ENCODE data around the gene IL10RB.
"Not testable (repeated sequence)": the region's sequence is repeated elsewhere in the genome, so short reads cannot be mapped to it uniquely, and the experiment has no call there.

DNA sequence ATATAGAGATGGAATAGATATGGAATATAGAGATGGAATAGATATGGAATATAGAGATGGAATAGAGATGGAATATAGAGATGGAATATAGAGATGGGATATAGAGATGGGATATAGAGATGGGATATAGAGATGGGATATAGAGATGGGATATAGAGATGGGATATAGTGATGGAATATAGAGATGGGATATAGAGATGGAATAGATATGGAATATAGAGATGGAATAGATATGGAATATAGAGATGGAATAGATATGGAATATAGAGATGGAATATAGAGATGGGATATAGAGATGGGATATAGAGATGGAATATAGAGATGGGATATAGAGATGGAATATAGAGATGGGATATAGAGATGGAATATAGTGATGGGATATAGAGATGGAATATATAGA is 57.4 kb downstream of the IL10RB start:
- not testable (repeated sequence) for TF ChIP-seq POLR2A (IDR thresholded peaks at IDR 0.05)
- TF ChIP-seq, protein P1, sequence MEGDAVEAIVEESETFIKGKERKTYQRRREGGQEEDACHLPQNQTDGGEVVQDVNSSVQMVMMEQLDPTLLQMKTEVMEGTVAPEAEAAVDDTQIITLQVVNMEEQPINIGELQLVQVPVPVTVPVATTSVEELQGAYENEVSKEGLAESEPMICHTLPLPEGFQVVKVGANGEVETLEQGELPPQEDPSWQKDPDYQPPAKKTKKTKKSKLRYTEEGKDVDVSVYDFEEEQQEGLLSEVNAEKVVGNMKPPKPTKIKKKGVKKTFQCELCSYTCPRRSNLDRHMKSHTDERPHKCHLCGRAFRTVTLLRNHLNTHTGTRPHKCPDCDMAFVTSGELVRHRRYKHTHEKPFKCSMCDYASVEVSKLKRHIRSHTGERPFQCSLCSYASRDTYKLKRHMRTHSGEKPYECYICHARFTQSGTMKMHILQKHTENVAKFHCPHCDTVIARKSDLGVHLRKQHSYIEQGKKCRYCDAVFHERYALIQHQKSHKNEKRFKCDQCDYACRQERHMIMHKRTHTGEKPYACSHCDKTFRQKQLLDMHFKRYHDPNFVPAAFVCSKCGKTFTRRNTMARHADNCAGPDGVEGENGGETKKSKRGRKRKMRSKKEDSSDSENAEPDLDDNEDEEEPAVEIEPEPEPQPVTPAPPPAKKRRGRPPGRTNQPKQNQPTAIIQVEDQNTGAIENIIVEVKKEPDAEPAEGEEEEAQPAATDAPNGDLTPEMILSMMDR (IDR thresholded peaks at IDR 0.05) = not testable (repeated sequence)
